HG03196 (cell line): Measurements from ENCODE around the gene SLC49A4.

Experiments
- ATAC-seq: cut with Tn5 transposase; IDR thresholded peaks from one replicate; pipeline ENCODE4 v1.9.1; 2021; ENCODE audit not compliant: unreplicated experiment

Gene SLC49A4

GRCh38 chr3:122927726-122928125 lies 132.9 kb downstream of the SLC49A4 start:
- no peak for ATAC-seq

GRCh38 chr3:122928396-122929187 lies 133.7 kb downstream of the SLC49A4 start:
- no peak for ATAC-seq

GRCh38 chr3:122929188-122930062 lies 134.6 kb downstream of the SLC49A4 start:
- ATAC-seq: no peak

GRCh38 chr3:122930063-122930997 lies 135.5 kb downstream of the SLC49A4 start:
- ATAC-seq: no peak
